Measurements from ENCODE around the gene FCAMR.

FCAMR gene

GRCh38 chr1:207000651-207001291, 30.5 kb upstream of the FCAMR start:
- DNase-seq (ENCODE audit: low read depth in 3 of 3): no peak

- no peak for DNase-seq (ENCODE audit: low read depth in 3 of 3)
Observed at GRCh38 chr1:206998816-206999215, 28.6 kb upstream of the FCAMR start.

- no peak for DNase-seq (ENCODE audit: low read depth in 3 of 3)
Observed at GRCh38 chr1:206992790-206993189, 22.5 kb upstream of the FCAMR start.

GRCh38 chr1:206987873-206988272, 17.6 kb upstream of the FCAMR start:
- no peak for DNase-seq (ENCODE audit: low read depth in 3 of 3)

GRCh38 chr1:206986885-206987284, 16.6 kb upstream of the FCAMR start:
- no peak for DNase-seq (ENCODE audit: low read depth in 3 of 3)

GRCh38 chr1:206986402-206986801, 16.1 kb upstream of the FCAMR start:
- DNase-seq (ENCODE audit: low read depth in 3 of 3): no peak

- DNase-seq (ENCODE audit: low read depth in 3 of 3): no peak
Observed at GRCh38 chr1:206985162-206985749, 15.0 kb upstream of the FCAMR start.

GRCh38 chr1:206982216-206982615, 12.0 kb upstream of the FCAMR start:
- DNase-seq (ENCODE audit: low read depth in 3 of 3): peak; percentile 14 to 40 (median 32)

- DNase-seq (ENCODE audit: low read depth in 3 of 3): no peak
Observed at GRCh38 chr1:206979379-206980043, 9.3 kb upstream of the FCAMR start.

GRCh38 chr1:206978259-206978658, 8.0 kb upstream of the FCAMR start:
- DNase-seq (ENCODE audit: low read depth in 3 of 3): no peak

GRCh38 chr1:206975306-206975705, 5.0 kb upstream of the FCAMR start:
- DNase-seq (ENCODE audit: low read depth in 3 of 3): no peak

GRCh38 chr1:206974140-206974539, 3.9 kb upstream of the FCAMR start:
- DNase-seq (ENCODE audit: low read depth in 3 of 3): no peak

GRCh38 chr1:206972728-206973127, 2.5 kb upstream of the FCAMR start:
- no peak for DNase-seq (ENCODE audit: low read depth in 3 of 3)

- DNase-seq (ENCODE audit: low read depth in 3 of 3): no peak
Observed at GRCh38 chr1:206971029-206971655, 882 bp upstream of the FCAMR start.

- DNase-seq (ENCODE audit: low read depth in 3 of 3): no peak
Observed at GRCh38 chr1:206969090-206969489, 1.2 kb downstream of the FCAMR start.

GRCh38 chr1:206967096-206967849, 3.0 kb downstream of the FCAMR start:
- DNase-seq (ENCODE audit: low read depth in 3 of 3): no peak

GRCh38 chr1:206965781-206966180, 4.5 kb downstream of the FCAMR start:
- no peak for DNase-seq (ENCODE audit: low read depth in 3 of 3)

- DNase-seq (ENCODE audit: low read depth in 3 of 3): no peak
Observed at GRCh38 chr1:206963740-206964139, 6.5 kb downstream of the FCAMR start.

GRCh38 chr1:206963119-206963712, 7.0 kb downstream of the FCAMR start:
- no peak for DNase-seq (ENCODE audit: low read depth in 3 of 3)

- DNase-seq (ENCODE audit: low read depth in 3 of 3): no peak
Observed at GRCh38 chr1:206962272-206962671, 8.0 kb downstream of the FCAMR start.

- no peak for DNase-seq (ENCODE audit: low read depth in 3 of 3)
Observed at GRCh38 chr1:206961668-206962067, 8.6 kb downstream of the FCAMR start.

All from stimulated activated CD4-positive, alpha-beta T cell treated with anti-CD3 and anti-CD28 coated beads, TNF-alpha, amount 100 ng/mL, for 4 hours (primary cell).